HepG2 (cell line): ENCODE data around the gene FRMD3. TPM values are rescaled to one million over a fixed set of nuclear protein-coding genes. Genes with fewer than 3 reads are reported as not detected.

ENCODE experiments used
- ADNP ChIP-seq: sonication (generic); formaldehyde crosslinking; IDR thresholded peaks from 2 replicates; pipeline ENCODE4 v1.4.0; 2020; ENCODE audit warnings: missing genetic modification reagents
- DZIP1 ChIP-seq: sonication (generic); formaldehyde crosslinking; IDR thresholded peaks from 2 replicates; pipeline ENCODE4 v1.5.0; 2020; ENCODE audit warnings: mild to moderate bottlenecking, missing genetic modification reagents
- FOSL2 ChIP-seq: sonication (generic); formaldehyde crosslinking; IDR thresholded peaks from 2 replicates; pipeline ENCODE4 v1.4.0; 2020; ENCODE audit warnings: missing genetic modification reagents
- FOXA1 ChIP-seq, 2 experiments: fragments of 450-650 bp in 1 of 2; sonication (generic) in 1 of 2; formaldehyde crosslinking in 1 of 2; IDR thresholded peaks; 2 replicates each; pipeline versions ENCODE4 v1.4.0 to v1.6.1; 2016 to 2020; ENCODE audit warnings: missing genetic modification reagents in 1 of 2
- PCBP2 ChIP-seq: fragments of 200-400 bp; formaldehyde crosslinking; optimal IDR thresholded peaks from 2 replicates; pipeline ENCODE3; 2018; ENCODE audit warnings: low read length, low read depth; ENCODE audit not compliant: poor library complexity, severe bottlenecking
- SMAD1 ChIP-seq: sonication (generic); formaldehyde crosslinking; IDR thresholded peaks from 2 replicates; pipeline ENCODE4 v1.4.0; 2020; ENCODE audit warnings: missing genetic modification reagents, low read depth, mild to moderate bottlenecking, borderline replicate concordance
- SNAI1 ChIP-seq: sonication (generic); formaldehyde crosslinking; IDR thresholded peaks from 2 replicates; pipeline ENCODE4 v1.5.0; 2020; ENCODE audit warnings: mild to moderate bottlenecking, missing genetic modification reagents, borderline replicate concordance
- TEAD3 ChIP-seq: optimal IDR thresholded peaks from 2 replicates; pipeline ENCODE3; 2016; ENCODE audit warnings: borderline replicate concordance
- ZBTB21 ChIP-seq: sonication (generic); formaldehyde crosslinking; IDR thresholded peaks from 2 replicates; pipeline ENCODE4 v1.4.0; 2020; ENCODE audit warnings: missing genetic modification reagents
- ZNF10 ChIP-seq: sonication (generic); formaldehyde crosslinking; IDR thresholded peaks from 2 replicates; pipeline ENCODE4 v1.4.0; 2020; ENCODE audit warnings: mild to moderate bottlenecking, low read depth, missing genetic modification reagents, borderline replicate concordance
- ZNF138 ChIP-seq: sonication (generic); formaldehyde crosslinking; IDR thresholded peaks from 2 replicates; pipeline ENCODE4 v1.5.0; 2020; ENCODE audit warnings: mild to moderate bottlenecking, low read depth, missing genetic modification reagents
- ZNF17 ChIP-seq: sonication (generic); formaldehyde crosslinking; IDR thresholded peaks from 2 replicates; pipeline ENCODE4 v1.5.0; 2020; ENCODE audit warnings: mild to moderate bottlenecking, missing genetic modification reagents
- ZNF619 ChIP-seq: sonication (generic); formaldehyde crosslinking; IDR thresholded peaks from 2 replicates; pipeline ENCODE4 v1.4.0; 2020; ENCODE audit warnings: mild to moderate bottlenecking, missing genetic modification reagents
- polyA plus RNA-seq, 8 experiments: library from polyadenylated mRNA; depleted of rRNA in 3 of 8; stranded (reverse) in 7 of 8; unstranded in 1 of 8; fragments of >200 nt; fragmentation: Illumina TruSeq in 4 of 8; extraction: Trizol in 4 of 8; gene quantifications; 2 replicates each; pipeline versions ENCODE4 v1.2.1 to v1.2.3, GENCODE V29; 2011 to 2016; ENCODE audit warnings: low read depth in 4 of 8, missing spikeins in 1 of 8, mixed read lengths in 1 of 8; ENCODE audit not compliant: insufficient read depth in 1 of 8
- total RNA-seq, 5 experiments: library from RNA; depleted of rRNA; stranded (reverse); fragments of >200 nt; fragmentation: Illumina TruSeq; extraction: Trizol; gene quantifications; 2 replicates each; pipeline ENCODE4 v1.2.3, GENCODE V29; 2016; ENCODE audit warnings: low read depth in 1 of 5
- TF ChIP-seq, protein P1 (sequence below): sonication (generic); formaldehyde crosslinking; IDR thresholded peaks from 2 replicates; pipeline ENCODE4 v1.5.1; 2020; ENCODE audit warnings: missing genetic modification reagents, mild to moderate bottlenecking, borderline replicate concordance
- TF ChIP-seq, protein P2 (sequence below): sonication (generic); formaldehyde crosslinking; IDR thresholded peaks from 2 replicates; pipeline ENCODE4 v1.4.0; 2020; ENCODE audit warnings: mild to moderate bottlenecking, missing genetic modification reagents

Gene FRMD3
- total and polyA plus RNA-seq, 2 of the 13 experiments (the other 11 are each of a cell fraction or from before 2014, with no cell fraction given): 3.2 to 7.7 TPM

DNA sequence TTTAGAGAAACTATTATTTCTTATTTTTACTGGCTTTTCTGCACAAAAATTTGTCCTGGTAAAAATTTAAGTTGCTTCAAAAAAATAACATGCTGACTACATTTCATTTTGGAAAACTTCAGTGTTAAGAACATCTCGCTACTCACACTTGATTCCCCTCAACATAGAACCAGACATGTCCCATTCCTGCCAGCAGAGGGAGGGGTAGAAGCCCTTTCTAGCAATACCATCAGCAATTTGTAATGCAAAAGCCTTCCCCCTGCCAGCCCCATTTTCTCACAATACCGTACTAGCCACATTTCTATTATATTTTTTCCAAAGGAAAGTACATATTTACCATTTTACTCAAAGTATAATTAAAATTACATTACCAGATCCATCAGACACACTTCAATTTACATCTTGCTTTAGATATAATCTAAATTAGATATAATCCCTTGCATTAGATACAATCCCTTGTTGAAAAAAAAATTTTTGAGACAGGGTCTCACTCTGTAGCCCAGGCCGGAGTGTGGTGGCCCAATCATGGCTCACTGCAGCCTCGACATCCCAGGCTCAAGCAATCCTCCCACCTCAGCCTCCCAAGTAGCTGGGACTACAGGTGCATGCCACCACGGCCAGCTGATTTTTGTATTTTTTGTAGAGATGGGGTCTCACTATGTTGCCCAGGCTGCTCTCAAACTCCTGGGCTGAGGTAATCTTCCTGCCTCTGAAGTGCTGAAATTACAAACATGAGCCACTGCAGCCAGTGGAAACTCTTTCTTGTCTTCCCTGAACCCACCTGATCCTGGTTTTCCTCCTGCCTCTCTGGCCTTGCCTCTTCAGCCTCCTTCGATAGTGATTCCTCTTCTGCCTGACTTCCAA lies 45.2 kb upstream of the FRMD3 start (continued):
- TF ChIP-seq, protein P1, sequence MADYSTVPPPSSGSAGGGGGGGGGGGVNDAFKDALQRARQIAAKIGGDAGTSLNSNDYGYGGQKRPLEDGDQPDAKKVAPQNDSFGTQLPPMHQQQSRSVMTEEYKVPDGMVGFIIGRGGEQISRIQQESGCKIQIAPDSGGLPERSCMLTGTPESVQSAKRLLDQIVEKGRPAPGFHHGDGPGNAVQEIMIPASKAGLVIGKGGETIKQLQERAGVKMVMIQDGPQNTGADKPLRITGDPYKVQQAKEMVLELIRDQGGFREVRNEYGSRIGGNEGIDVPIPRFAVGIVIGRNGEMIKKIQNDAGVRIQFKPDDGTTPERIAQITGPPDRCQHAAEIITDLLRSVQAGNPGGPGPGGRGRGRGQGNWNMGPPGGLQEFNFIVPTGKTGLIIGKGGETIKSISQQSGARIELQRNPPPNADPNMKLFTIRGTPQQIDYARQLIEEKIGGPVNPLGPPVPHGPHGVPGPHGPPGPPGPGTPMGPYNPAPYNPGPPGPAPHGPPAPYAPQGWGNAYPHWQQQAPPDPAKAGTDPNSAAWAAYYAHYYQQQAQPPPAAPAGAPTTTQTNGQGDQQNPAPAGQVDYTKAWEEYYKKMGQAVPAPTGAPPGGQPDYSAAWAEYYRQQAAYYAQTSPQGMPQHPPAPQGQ: no peak
- TF ChIP-seq ZNF138 (CRISPR knock-in tag): no peak
- no peak for TF ChIP-seq ZNF10
- no peak for TF ChIP-seq FOXA1 (IDR thresholded peaks at IDR 0.05)
- TF ChIP-seq FOXA1 (CRISPR knock-in tag; IDR thresholded peaks at IDR 0.05): no peak
- no peak for TF ChIP-seq ADNP (CRISPR knock-in tag)
- TF ChIP-seq PCBP2: no peak
- TF ChIP-seq DZIP1 (CRISPR knock-in tag): no peak
- TF ChIP-seq SNAI1 (CRISPR knock-in tag): no peak
- TF ChIP-seq, protein P2, sequence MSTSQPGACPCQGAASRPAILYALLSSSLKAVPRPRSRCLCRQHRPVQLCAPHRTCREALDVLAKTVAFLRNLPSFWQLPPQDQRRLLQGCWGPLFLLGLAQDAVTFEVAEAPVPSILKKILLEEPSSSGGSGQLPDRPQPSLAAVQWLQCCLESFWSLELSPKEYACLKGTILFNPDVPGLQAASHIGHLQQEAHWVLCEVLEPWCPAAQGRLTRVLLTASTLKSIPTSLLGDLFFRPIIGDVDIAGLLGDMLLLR (CRISPR knock-in tag): no peak
- TF ChIP-seq TEAD3 (CRISPR knock-in tag): peak; percentile 100
- TF ChIP-seq ZNF619 (CRISPR knock-in tag): no peak
- no peak for TF ChIP-seq SMAD1
- TF ChIP-seq FOSL2 (CRISPR knock-in tag): no peak
- TF ChIP-seq ZBTB21 (CRISPR knock-in tag): no peak
- TF ChIP-seq ZNF17: no peak
